ENCODE measurements around the gene CDK13. TPM values are rescaled to one million over a fixed set of nuclear protein-coding genes. Genes with fewer than 3 reads are reported as not detected.

CDK13 gene
- total and polyA plus RNA-seq, 9 of the 15 experiments (the other 6 are each of a cell fraction or from before 2014, with no cell fraction given) = 9.8 to 46.1 (median 32.4) TPM

DNA sequence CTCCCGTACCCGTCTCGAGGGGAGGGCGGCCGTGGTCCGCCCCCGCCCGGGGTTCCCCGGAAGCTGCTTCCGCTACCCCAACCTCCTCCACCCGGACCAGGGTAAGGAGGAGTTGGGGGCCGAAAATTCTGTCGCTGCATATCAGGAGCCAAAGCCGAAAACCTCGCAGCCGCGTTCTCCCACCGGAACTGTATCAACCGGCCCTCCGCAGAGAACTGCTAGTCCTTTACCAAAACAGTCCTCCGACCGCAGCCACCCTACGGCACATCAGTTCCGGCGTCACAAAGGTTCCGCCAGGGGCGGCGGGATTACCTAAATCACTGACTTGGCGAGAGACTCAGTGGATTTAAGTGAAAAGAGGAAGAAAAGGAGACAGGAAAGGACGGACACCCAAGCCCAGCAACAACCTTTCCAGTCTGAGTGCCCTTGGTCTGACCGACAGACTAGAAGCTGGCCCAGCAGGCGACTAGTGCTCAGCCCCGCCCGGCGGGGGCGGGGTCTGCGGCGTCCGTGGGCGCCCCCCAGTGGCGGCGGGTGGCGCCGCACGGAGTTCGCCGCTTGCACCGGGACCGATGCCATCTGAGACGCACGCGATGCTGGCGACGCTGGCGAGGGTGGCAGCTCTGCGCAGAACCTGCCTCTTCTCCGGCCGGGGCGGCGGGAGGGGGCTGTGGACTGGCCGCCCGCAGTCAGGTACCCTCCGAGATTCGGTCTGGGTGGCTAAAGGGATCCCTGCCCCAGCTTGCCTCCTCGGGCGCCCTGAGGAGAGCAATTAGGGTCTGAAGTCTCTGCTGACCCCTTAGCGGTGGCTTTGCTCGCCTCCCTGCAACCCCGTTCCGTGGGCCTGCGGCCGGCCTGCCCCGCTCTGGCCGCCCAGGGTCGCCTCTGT lies 184.6 kb downstream of the CDK13 start, which contains the start of the genes MPLKIP and SUGCT (continued):
- TF ChIP-seq, protein P1, sequence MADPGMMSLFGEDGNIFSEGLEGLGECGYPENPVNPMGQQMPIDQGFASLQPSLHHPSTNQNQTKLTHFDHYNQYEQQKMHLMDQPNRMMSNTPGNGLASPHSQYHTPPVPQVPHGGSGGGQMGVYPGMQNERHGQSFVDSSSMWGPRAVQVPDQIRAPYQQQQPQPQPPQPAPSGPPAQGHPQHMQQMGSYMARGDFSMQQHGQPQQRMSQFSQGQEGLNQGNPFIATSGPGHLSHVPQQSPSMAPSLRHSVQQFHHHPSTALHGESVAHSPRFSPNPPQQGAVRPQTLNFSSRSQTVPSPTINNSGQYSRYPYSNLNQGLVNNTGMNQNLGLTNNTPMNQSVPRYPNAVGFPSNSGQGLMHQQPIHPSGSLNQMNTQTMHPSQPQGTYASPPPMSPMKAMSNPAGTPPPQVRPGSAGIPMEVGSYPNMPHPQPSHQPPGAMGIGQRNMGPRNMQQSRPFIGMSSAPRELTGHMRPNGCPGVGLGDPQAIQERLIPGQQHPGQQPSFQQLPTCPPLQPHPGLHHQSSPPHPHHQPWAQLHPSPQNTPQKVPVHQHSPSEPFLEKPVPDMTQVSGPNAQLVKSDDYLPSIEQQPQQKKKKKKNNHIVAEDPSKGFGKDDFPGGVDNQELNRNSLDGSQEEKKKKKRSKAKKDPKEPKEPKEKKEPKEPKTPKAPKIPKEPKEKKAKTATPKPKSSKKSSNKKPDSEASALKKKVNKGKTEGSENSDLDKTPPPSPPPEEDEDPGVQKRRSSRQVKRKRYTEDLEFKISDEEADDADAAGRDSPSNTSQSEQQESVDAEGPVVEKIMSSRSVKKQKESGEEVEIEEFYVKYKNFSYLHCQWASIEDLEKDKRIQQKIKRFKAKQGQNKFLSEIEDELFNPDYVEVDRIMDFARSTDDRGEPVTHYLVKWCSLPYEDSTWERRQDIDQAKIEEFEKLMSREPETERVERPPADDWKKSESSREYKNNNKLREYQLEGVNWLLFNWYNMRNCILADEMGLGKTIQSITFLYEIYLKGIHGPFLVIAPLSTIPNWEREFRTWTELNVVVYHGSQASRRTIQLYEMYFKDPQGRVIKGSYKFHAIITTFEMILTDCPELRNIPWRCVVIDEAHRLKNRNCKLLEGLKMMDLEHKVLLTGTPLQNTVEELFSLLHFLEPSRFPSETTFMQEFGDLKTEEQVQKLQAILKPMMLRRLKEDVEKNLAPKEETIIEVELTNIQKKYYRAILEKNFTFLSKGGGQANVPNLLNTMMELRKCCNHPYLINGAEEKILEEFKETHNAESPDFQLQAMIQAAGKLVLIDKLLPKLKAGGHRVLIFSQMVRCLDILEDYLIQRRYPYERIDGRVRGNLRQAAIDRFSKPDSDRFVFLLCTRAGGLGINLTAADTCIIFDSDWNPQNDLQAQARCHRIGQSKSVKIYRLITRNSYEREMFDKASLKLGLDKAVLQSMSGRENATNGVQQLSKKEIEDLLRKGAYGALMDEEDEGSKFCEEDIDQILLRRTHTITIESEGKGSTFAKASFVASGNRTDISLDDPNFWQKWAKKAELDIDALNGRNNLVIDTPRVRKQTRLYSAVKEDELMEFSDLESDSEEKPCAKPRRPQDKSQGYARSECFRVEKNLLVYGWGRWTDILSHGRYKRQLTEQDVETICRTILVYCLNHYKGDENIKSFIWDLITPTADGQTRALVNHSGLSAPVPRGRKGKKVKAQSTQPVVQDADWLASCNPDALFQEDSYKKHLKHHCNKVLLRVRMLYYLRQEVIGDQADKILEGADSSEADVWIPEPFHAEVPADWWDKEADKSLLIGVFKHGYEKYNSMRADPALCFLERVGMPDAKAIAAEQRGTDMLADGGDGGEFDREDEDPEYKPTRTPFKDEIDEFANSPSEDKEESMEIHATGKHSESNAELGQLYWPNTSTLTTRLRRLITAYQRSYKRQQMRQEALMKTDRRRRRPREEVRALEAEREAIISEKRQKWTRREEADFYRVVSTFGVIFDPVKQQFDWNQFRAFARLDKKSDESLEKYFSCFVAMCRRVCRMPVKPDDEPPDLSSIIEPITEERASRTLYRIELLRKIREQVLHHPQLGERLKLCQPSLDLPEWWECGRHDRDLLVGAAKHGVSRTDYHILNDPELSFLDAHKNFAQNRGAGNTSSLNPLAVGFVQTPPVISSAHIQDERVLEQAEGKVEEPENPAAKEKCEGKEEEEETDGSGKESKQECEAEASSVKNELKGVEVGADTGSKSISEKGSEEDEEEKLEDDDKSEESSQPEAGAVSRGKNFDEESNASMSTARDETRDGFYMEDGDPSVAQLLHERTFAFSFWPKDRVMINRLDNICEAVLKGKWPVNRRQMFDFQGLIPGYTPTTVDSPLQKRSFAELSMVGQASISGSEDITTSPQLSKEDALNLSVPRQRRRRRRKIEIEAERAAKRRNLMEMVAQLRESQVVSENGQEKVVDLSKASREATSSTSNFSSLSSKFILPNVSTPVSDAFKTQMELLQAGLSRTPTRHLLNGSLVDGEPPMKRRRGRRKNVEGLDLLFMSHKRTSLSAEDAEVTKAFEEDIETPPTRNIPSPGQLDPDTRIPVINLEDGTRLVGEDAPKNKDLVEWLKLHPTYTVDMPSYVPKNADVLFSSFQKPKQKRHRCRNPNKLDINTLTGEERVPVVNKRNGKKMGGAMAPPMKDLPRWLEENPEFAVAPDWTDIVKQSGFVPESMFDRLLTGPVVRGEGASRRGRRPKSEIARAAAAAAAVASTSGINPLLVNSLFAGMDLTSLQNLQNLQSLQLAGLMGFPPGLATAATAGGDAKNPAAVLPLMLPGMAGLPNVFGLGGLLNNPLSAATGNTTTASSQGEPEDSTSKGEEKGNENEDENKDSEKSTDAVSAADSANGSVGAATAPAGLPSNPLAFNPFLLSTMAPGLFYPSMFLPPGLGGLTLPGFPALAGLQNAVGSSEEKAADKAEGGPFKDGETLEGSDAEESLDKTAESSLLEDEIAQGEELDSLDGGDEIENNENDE (IDR thresholded peaks at IDR 0.05; ENCODE audit: low read depth, low read length) = peak; percentile 49
- TF ChIP-seq NR2C1 (IDR thresholded peaks at IDR 0.05) (peak; percentile 84), NR2C1 (tag; IDR thresholded peaks at IDR 0.05) (peak; percentile 89), EP400 (IDR thresholded peaks at IDR 0.05) (peak; percentile 88), JUN (IDR thresholded peaks at IDR 0.05; ENCODE audit: borderline replicate concordance, low read depth, low read length) (peak; percentile 58; the same call in 1 of the 2 replicates), JUN (CRISPR knock-in tag; IDR thresholded peaks at IDR 0.05; ENCODE audit: borderline replicate concordance) (no peak), RBM14 (IDR thresholded peaks at IDR 0.05; ENCODE audit: borderline replicate concordance, insufficient read depth, low read depth, low read length) (no peak), ESRRA (IDR thresholded peaks at IDR 0.05; ENCODE audit: borderline replicate concordance, low read depth) (peak; percentile 98), RBM22 (IDR thresholded peaks at IDR 0.05; ENCODE audit: low read depth, low read length, poor library complexity, severe bottlenecking) (peak; percentile 51), ELF1 (tag; IDR thresholded peaks at IDR 0.05) (peak; percentile 27; the same call in 1 of the 2 replicates)
- TF ChIP-seq, protein P2, sequence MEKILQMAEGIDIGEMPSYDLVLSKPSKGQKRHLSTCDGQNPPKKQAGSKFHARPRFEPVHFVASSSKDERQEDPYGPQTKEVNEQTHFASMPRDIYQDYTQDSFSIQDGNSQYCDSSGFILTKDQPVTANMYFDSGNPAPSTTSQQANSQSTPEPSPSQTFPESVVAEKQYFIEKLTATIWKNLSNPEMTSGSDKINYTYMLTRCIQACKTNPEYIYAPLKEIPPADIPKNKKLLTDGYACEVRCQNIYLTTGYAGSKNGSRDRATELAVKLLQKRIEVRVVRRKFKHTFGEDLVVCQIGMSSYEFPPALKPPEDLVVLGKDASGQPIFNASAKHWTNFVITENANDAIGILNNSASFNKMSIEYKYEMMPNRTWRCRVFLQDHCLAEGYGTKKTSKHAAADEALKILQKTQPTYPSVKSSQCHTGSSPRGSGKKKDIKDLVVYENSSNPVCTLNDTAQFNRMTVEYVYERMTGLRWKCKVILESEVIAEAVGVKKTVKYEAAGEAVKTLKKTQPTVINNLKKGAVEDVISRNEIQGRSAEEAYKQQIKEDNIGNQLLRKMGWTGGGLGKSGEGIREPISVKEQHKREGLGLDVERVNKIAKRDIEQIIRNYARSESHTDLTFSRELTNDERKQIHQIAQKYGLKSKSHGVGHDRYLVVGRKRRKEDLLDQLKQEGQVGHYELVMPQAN (IDR thresholded peaks at IDR 0.05; ENCODE audit: borderline replicate concordance) = peak; percentile 43; the same call in 1 of the 2 replicates
